GM23338 (cell line): ENCODE data around the gene VDR. TPM values are rescaled to one million over a fixed set of nuclear protein-coding genes. Genes with fewer than 3 reads are reported as not detected.
A peak's percentile ranks its signal among the peaks of the same experiment; 100 is the strongest.

Experiments
- ATAC-seq: fragments of 200-7000 bp; cut with Tn5 transposase; 3 replicates; pipeline ENCODE4 v1.9.1; 2020
- DNase-seq: peaks from one replicate; pipeline ENCODE4 v3.0.0-alpha.2; 2015; ENCODE audit warnings: low spot score
- H2AFZ ChIP-seq: fragments of 200-600 bp; sonication (generic); 2 replicates; pipeline ENCODE4 v1.8.0; 2016; ENCODE audit warnings: antibody characterized with exemption, mild to moderate bottlenecking, moderate library complexity
- H3F3A ChIP-seq: fragments of 200-600 bp; sonication (generic); replicated peaks from 2 replicates; pipeline ENCODE4 v1.8.0; 2017; ENCODE audit warnings: antibody characterized with exemption, mixed run types, low read depth
- H3K27ac ChIP-seq: fragments of 200-600 bp; sonication (generic); 2 replicates; pipeline ENCODE4 v1.6.1; 2016; ENCODE audit warnings: low read depth
- H3K27me3 ChIP-seq: fragments of 200-600 bp; sonication (generic); 2 replicates; pipeline ENCODE4 v1.8.0; 2016; ENCODE audit warnings: mild to moderate bottlenecking, mixed run types, moderate library complexity; ENCODE audit not compliant: insufficient read depth
- H3K36me3 ChIP-seq: fragments of 200-600 bp; sonication (generic); 2 replicates; pipeline ENCODE4 v1.8.0; 2016; ENCODE audit warnings: mild to moderate bottlenecking; ENCODE audit not compliant: insufficient read depth
- H3K4me1 ChIP-seq: fragments of 200-600 bp; sonication (generic); 2 replicates; pipeline ENCODE4 v1.8.0; 2016; ENCODE audit warnings: mild to moderate bottlenecking, moderate library complexity; ENCODE audit not compliant: insufficient read depth
- H3K4me2 ChIP-seq: fragments of 200-600 bp; sonication (generic); 2 replicates; pipeline ENCODE4 v1.7.1; 2017; ENCODE audit warnings: mixed run types
- H3K4me3 ChIP-seq: fragments of 200-600 bp; sonication (generic); 2 replicates; pipeline ENCODE4 v1.6.1; 2016; ENCODE audit warnings: mixed run types
- H3K79me2 ChIP-seq: fragments of 200-600 bp; sonication (generic); replicated peaks from 2 replicates; pipeline ENCODE4 v1.8.0; 2017; ENCODE audit warnings: mild to moderate bottlenecking; ENCODE audit not compliant: insufficient read depth
- H3K9me2 ChIP-seq: fragments of 200-600 bp; sonication (generic); 2 replicates; pipeline ENCODE4 v1.8.0; 2017; ENCODE audit not compliant: insufficient read depth
- H4K20me1 ChIP-seq: fragments of 200-600 bp; sonication (generic); replicated peaks from 2 replicates; pipeline ENCODE4 v1.8.0; 2017; ENCODE audit warnings: mild to moderate bottlenecking; ENCODE audit not compliant: insufficient read depth
- H3K27ac Mint-ChIP-seq: 2 replicates; pipeline ENCODE4 v1.8.0; 2020; ENCODE audit warnings: inconsistent platforms, mild to moderate bottlenecking, moderate library complexity, mixed read lengths
- H3K27me3 Mint-ChIP-seq: 3 replicates; pipeline ENCODE4 v1.8.0; 2022; ENCODE audit warnings: low read depth, mild to moderate bottlenecking, moderate library complexity, mixed read lengths, inconsistent platforms; ENCODE audit not compliant: insufficient read depth, poor library complexity
- H3K36me3 Mint-ChIP-seq: 3 replicates; pipeline ENCODE4 v1.8.0; 2021; ENCODE audit warnings: low read depth, mild to moderate bottlenecking, inconsistent platforms, moderate library complexity, mixed read lengths
- H3K4me1 Mint-ChIP-seq: 3 replicates; pipeline ENCODE4 v1.8.0; 2020; ENCODE audit warnings: mild to moderate bottlenecking, inconsistent platforms, mixed read lengths
- H3K4me3 Mint-ChIP-seq: 3 replicates; pipeline ENCODE4 v1.8.0; 2021; ENCODE audit warnings: moderate library complexity, mild to moderate bottlenecking, inconsistent platforms, mixed read lengths
- H3K9me3 Mint-ChIP-seq: 3 replicates; pipeline ENCODE4 v1.8.0; 2020; ENCODE audit warnings: moderate library complexity, mild to moderate bottlenecking, inconsistent platforms, mixed read lengths
- CREB1 ChIP-seq: fragments of 250-450 bp; sonication (Bioruptor Pico); IDR thresholded peaks from 2 replicates; pipeline ENCODE4 v1.5.0; 2020; ENCODE audit warnings: low read depth, mild to moderate bottlenecking, moderate library complexity
- CTCF ChIP-seq, 2 experiments: fragments of 200-600 bp in 1 of 2; sonication (generic) in 1 of 2; conservative IDR thresholded peaks; 2 replicates each; pipeline versions ENCODE4 v1.5.1 to v1.6.1; 2016 to 2017; ENCODE audit warnings: antibody characterized with exemption in 2 of 2, low read depth in 2 of 2, mild to moderate bottlenecking in 2 of 2, moderate library complexity in 1 of 2
- ETS1 ChIP-seq: IDR thresholded peaks from 2 replicates; pipeline ENCODE4 v1.6.1; 2016; ENCODE audit warnings: antibody characterized with exemption
- EZH2 ChIP-seq: fragments of 200-600 bp; sonication (generic); IDR thresholded peaks from one replicate; pipeline ENCODE4 v1.8.0; 2017; ENCODE audit warnings: antibody characterized with exemption, mild to moderate bottlenecking, low read depth; ENCODE audit not compliant: unreplicated experiment
- EZH2phosphoT487 ChIP-seq: fragments of 200-600 bp; sonication (generic); IDR thresholded peaks from one replicate; pipeline ENCODE4 v1.8.1; 2018; ENCODE audit warnings: antibody characterized with exemption; ENCODE audit not compliant: unreplicated experiment
- JUNB ChIP-seq: IDR thresholded peaks from one replicate; pipeline ENCODE4 v1.6.1; 2016; ENCODE audit warnings: antibody characterized with exemption; ENCODE audit not compliant: unreplicated experiment
- NANOG ChIP-seq: IDR thresholded peaks from 2 replicates; pipeline ENCODE4 v1.6.1; 2016; ENCODE audit warnings: antibody characterized with exemption, borderline replicate concordance
- REST ChIP-seq: IDR thresholded peaks from one replicate; pipeline ENCODE4 v1.6.1; 2018; ENCODE audit warnings: antibody characterized with exemption; ENCODE audit not compliant: unreplicated experiment
- ZNF114 ChIP-seq: fragments of 250-450 bp; sonication (Bioruptor Pico); IDR thresholded peaks from 2 replicates; pipeline ENCODE4 v1.5.0; 2020; ENCODE audit warnings: mild to moderate bottlenecking, moderate library complexity
- polyA plus RNA-seq: library from polyadenylated mRNA; unstranded; fragments of >200 nt; fragmentation: Nextera tagmentation; extraction: Ambion mirVana; gene quantifications from 2 replicates; pipeline ENCODE4 v1.2.1, GENCODE V29; 2016
- total RNA-seq: library from RNA; depleted of rRNA; stranded (reverse); fragments of >200 nt; shearing (Covaris generic); gene quantifications from 2 replicates; pipeline ENCODE4 v1.2.3, GENCODE V29; 2014

The VDR gene
- total and polyA plus RNA-seq, 2 experiments from 2014 or later, result 0.37 to 1.4 TPM

- Histone ChIP-seq H4K20me1 (no peaks in the 10 kb centered on the region), H3K36me3 (no peaks in the 10 kb centered on the region), H2AFZ (peak overlapping the region; percentile 86; the same call in 1 of the 2 replicates), H3K9me2 (0 out of 2 replicates have a peak, but pooled peaks cover 3% of the 10 kb centered on the region), H3F3A (no peaks in the 10 kb centered on the region), H3K4me1 (peaks cover 6% of the 10 kb centered on the region), H3K79me2 (no peaks in the 10 kb centered on the region), H3K27me3 (0 out of 2 replicates have a peak, but pooled peaks cover 3% of the 10 kb centered on the region), H3K4me2 (0 out of 2 replicates have a peak overlapping the region, but pooled peaks have one; percentile 62), H3K27ac (no peak overlapping the region), H3K4me3 (no peak overlapping the region)
- DNase-seq, result peak; percentile 94
- no peaks in the 10 kb centered on the region for H3K9me3 Mint-ChIP-seq
- H3K27ac Mint-ChIP-seq, result no peak overlapping the region
- H3K4me3 Mint-ChIP-seq, result no peak overlapping the region
- peaks cover 12% of the 10 kb centered on the region for H3K27me3 Mint-ChIP-seq
- H3K4me1 Mint-ChIP-seq, result peaks cover 14% of the 10 kb centered on the region
- ATAC-seq, result peak; percentile 95
- TF ChIP-seq ETS1, result no peak
- TF ChIP-seq CTCF (conservative IDR thresholded peaks at IDR 0.05; ENCODE audit: low read depth in 2 of 2), result peak; percentile 80 to 93
- TF ChIP-seq REST, result no peak
- H3K36me3 Mint-ChIP-seq, result no peaks in the 10 kb centered on the region
Observed at GRCh38 chr12:47949441-47950341, 44.9 kb upstream of the VDR start.

GRCh38 chr12:47947341-47947740 is 42.5 kb upstream of the VDR start:
- DNase-seq, result no peak
- ATAC-seq, result no peak
- H3K27ac ChIP-seq, result no peak overlapping the region
- Mint-ChIP-seq H3K27ac (no peak overlapping the region), H3K4me1 (peaks cover 18% of the 10 kb centered on the region), H3K4me3 (no peak overlapping the region), H3K27me3 (peaks cover 15% of the 10 kb centered on the region), H3K9me3 (no peaks in the 10 kb centered on the region), H3K36me3 (no peaks in the 10 kb centered on the region)
- H3K4me1 ChIP-seq, result peaks cover 12% of the 10 kb centered on the region
- no peaks in the 10 kb centered on the region for H3K9me2 ChIP-seq
- H3F3A ChIP-seq, result no peaks in the 10 kb centered on the region
- no peak overlapping the region for H3K4me2 ChIP-seq
- peak overlapping the region; percentile 90 for H2AFZ ChIP-seq
- H3K36me3 ChIP-seq, result no peaks in the 10 kb centered on the region
- no peak overlapping the region for H3K4me3 ChIP-seq
- no peaks in the 10 kb centered on the region for H3K79me2 ChIP-seq
- H4K20me1 ChIP-seq, result no peaks in the 10 kb centered on the region
- peaks cover 4% of the 10 kb centered on the region; the same call in 1 of the 2 replicates for H3K27me3 ChIP-seq
- TF ChIP-seq CTCF (conservative IDR thresholded peaks at IDR 0.05; ENCODE audit: low read depth in 2 of 2), result no peak
- TF ChIP-seq JUNB, result no peak
- no peak for TF ChIP-seq EZH2
- TF ChIP-seq NANOG, result no peak
- TF ChIP-seq EZH2phosphoT487, result no peak
- TF ChIP-seq ZNF114, result no peak
- no peak for TF ChIP-seq CREB1 (CRISPR knock-in tag)
- no peak for TF ChIP-seq ETS1
